ENCODE measurements around the gene SHC2.

DNA sequence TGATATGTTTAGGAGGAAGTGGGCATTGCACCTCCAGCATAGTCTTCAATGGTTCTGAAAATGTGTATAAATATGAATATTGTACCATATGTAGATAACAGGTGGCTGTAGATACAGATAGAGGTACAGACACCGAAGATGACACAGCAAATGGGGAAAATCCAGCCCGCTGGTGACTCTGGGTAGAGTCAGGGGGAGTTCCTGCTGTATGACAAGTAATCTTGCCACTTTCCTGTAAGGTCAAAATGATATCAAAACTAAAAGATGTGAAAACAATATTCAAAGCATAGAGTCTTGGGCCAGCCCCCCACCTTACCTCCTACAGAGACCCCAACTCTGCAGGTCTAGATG, 69.7 kb downstream of the SHC2 start:
- no peak for TF ChIP-seq EZH2phosphoT487 (IDR thresholded peaks at IDR 0.05; ENCODE audit: borderline replicate concordance, low read length)
- TF ChIP-seq, protein P1, sequence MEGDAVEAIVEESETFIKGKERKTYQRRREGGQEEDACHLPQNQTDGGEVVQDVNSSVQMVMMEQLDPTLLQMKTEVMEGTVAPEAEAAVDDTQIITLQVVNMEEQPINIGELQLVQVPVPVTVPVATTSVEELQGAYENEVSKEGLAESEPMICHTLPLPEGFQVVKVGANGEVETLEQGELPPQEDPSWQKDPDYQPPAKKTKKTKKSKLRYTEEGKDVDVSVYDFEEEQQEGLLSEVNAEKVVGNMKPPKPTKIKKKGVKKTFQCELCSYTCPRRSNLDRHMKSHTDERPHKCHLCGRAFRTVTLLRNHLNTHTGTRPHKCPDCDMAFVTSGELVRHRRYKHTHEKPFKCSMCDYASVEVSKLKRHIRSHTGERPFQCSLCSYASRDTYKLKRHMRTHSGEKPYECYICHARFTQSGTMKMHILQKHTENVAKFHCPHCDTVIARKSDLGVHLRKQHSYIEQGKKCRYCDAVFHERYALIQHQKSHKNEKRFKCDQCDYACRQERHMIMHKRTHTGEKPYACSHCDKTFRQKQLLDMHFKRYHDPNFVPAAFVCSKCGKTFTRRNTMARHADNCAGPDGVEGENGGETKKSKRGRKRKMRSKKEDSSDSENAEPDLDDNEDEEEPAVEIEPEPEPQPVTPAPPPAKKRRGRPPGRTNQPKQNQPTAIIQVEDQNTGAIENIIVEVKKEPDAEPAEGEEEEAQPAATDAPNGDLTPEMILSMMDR (IDR thresholded peaks at IDR 0.05; ENCODE audit: low read depth, low read length, poor library complexity, severe bottlenecking), result no peak
